Erythroblast (primary cell): ENCODE measurements around the gene KREMEN2.

Source experiments
- GATA1 ChIP-seq: IDR thresholded peaks from 2 replicates; pipeline ENCODE4 v1.6.1; 2011; ENCODE audit warnings: low read depth, mild to moderate bottlenecking, control low read depth, low read length, moderate library complexity
- POLR2A ChIP-seq: IDR thresholded peaks from 2 replicates; pipeline ENCODE4 v1.6.1; 2011; ENCODE audit warnings: mild to moderate bottlenecking, low read length

DNA sequence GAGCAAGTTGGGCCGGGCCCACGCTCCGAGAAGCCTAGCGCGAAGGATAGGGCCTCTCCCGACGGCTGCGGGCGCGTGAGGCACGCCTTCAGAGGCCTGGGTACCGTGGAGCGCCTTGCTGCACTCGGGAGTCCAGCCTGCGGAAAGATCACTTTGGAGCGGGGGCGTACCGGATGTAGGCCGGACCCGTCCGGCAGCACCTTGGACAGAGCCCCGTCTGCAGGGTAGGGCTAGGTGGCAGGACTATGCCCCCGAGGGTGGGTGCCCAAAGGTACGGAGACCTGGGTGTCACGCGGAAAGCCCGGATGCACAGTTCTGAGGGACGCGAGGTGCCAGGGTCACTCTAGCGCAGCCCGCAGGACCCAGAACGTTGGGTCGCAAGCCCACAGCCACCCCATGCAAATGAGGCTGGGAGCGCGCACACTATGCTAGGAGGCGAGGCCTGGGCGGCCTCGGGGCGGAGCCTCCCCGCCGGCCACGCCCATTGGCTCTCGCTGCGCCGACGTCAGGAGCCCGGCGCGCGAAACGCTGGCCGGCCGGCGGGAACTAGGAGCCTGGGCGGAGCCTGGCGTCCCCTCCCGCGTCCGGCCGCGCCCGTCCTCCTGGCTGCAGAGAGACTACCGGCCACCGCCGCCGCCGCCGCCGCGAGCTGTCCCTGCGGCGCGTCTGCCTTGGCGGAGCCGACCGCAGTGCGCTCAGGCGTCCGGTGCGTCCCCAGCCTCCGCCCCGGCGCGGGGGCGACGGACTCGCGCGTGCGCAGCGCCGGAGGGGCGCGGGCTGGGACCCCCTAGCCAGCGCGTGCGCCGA lies 4.9 kb downstream of the KREMEN2 start, which contains the start of gene PAQR4:
- TF ChIP-seq POLR2A, result no peak
- no peak for TF ChIP-seq GATA1
